Transverse colon (tissue), 4 donors: ENCODE results near the gene TAOK3. TPM values are rescaled to one million over a fixed set of nuclear protein-coding genes. Genes with fewer than 3 reads are reported as not detected.

Experiments used
- DNase-seq: peaks from one replicate; pipeline ENCODE4 v3.0.0-alpha.2; 2019
- H3K27ac ChIP-seq, 4 donors: fragments of 200-600 bp; sonication (generic); 2 replicates each; pipeline ENCODE4 v1.5.1; 2016 to 2018; ENCODE audit warnings: inconsistent platforms in 4 of 4
- H3K27me3 ChIP-seq: fragments of 200-600 bp; sonication (generic); 2 replicates; pipeline ENCODE4 v1.5.1; 2017; ENCODE audit warnings: inconsistent platforms
- H3K36me3 ChIP-seq, 4 donors: fragments of 200-600 bp; sonication (generic); 2 replicates each; pipeline ENCODE4 v1.5.1; 2017 to 2019; ENCODE audit warnings: inconsistent platforms in 4 of 4
- H3K4me1 ChIP-seq, 4 donors: fragments of 200-600 bp; sonication (generic); 2 replicates each; pipeline ENCODE4 v1.5.1; 2017 to 2020; ENCODE audit warnings: inconsistent platforms in 4 of 4
- H3K4me3 ChIP-seq, 4 donors: fragments of 200-600 bp; sonication (generic); 1 replicate in 1 of 4; 2 replicates in 3 of 4; pipeline versions ENCODE4 v1.5.1 to v1.6.1; 2017 to 2019; ENCODE audit warnings: inconsistent platforms in 4 of 4
- H3K9me3 ChIP-seq, 2 donors: fragments of 200-600 bp; sonication (generic); 2 replicates each; pipeline ENCODE4 v1.5.1; 2017 to 2019; ENCODE audit warnings: inconsistent platforms in 2 of 2
- EP300 ChIP-seq: sonication (generic); formaldehyde crosslinking; IDR thresholded peaks from one replicate; pipeline ENCODE4 v1.6.1; 2017; ENCODE audit warnings: antibody characterized with exemption, low read depth
- POLR2A ChIP-seq: fragments of 450-650 bp; IDR thresholded peaks from one replicate; pipeline ENCODE4 v1.6.1; 2016; ENCODE audit warnings: antibody characterized with exemption, mild to moderate bottlenecking, moderate library complexity
- POLR2AphosphoS5 ChIP-seq, 3 donors: sonication (generic); formaldehyde crosslinking; IDR thresholded peaks; one replicate each; pipeline ENCODE4 v1.6.1; 2016; ENCODE audit warnings: antibody characterized with exemption in 3 of 3
- WGBS, 2 donors: methylation state at CpG; one replicate each; pipeline ENCODE4 v1.1.5; 2018; ENCODE audit warnings: low coverage in 1 of 2; 5-methylcytosine and 5-hydroxymethylcytosine counted together
- in situ Hi-C, 4 donors: fragments of 200-750 bp; cut with MboI; loops; one replicate each; pipeline versions ENCODE4 v1.15.0 to v1.15.1; 2017; ENCODE audit warnings: low sequenced_read_pairs in 3 of 4, low pct_ligation_motif_present in 1 of 4, low pct_unique_long_range_greater_than_20kb in 1 of 4
- intact Hi-C: fragments of 100-400 bp; cut with DNase I; formaldehyde crosslinking; loops from one replicate; pipeline ENCODE4 v1.15.1; 2023; ENCODE audit warnings: low total_unique reads
- total RNA-seq, 4 donors: library from RNA; depleted of rRNA; stranded (reverse); fragments of >200 nt; gene quantifications; one replicate each; pipeline ENCODE4 v1.1.0, GENCODE V29; 2016
- TF ChIP-seq, protein P1 (sequence below), 5 experiments: fragments of 200-600 bp in 3 of 5; fragments of 450-650 bp in 2 of 5; sonication (generic) in 3 of 5; IDR thresholded peaks; 1 replicate in 2 of 5; 2 replicates in 3 of 5; pipeline ENCODE4 v1.5.1; 2016 to 2017; ENCODE audit warnings: antibody characterized with exemption in 5 of 5, inconsistent platforms in 3 of 5, mild to moderate bottlenecking in 2 of 5, moderate library complexity in 1 of 5

The TAOK3 gene
- total RNA-seq, 4 donors from 2014 or later = 40.4 to 93.2 (median 79.2) TPM

DNA sequence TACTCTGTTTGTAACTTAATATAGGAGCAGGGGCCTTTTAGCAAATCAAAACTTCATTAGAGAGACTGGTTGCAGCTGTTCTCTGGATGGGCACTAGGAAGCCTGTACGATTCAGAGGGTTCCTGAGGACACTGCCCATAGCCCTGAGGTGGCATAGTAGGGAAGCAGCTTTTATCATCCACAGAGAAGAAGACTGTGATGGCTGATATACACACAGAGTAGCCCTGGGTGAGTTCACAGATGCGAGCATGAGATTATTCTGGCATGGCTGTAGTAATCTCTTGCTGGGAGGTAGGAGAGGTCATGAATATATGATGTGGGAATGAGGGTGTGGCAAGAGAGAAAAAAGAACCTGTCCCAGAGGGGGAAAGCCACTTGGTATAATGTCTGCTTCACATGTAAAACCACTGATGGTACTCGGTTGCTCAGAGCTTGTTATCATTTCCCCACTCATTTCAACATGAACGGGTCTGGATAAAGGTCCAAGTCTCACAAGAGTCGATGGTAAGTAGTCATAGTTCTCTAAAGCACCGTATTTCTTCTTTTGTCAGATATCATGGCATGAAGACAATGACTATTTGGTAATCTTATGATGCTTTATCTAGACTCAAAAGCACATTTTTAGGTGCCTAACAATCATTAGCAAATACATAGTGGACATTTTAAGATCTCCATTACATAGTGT lies 184.8 kb downstream of the TAOK3 start:
- H3K4me3 ChIP-seq = peak overlapping the region in 1 of 4 donors; percentile 11
- peaks cover 3 to 31% (median 7%) of the 10 kb centered on the region in 4 donors for H3K4me1 ChIP-seq
- intact Hi-C loops (no loop called here), in situ Hi-C loops (loop anchor here in 2 of 4 donors (10.0 to 25.0 kb wide), 2 partner anchors 174 to 187 kb away; partner anchors contain the start of genes TAOK3 (in 2 of the 2) and SUDS3 (in 1 of the 2))
- no peak for DNase-seq
- H3K9me3 ChIP-seq = no peaks in the 10 kb centered on the region
- TF ChIP-seq POLR2AphosphoS5 (IDR thresholded peaks at IDR 0.05) (no peak), EP300 (no peak), POLR2A (no peak)
- TF ChIP-seq, protein P1, sequence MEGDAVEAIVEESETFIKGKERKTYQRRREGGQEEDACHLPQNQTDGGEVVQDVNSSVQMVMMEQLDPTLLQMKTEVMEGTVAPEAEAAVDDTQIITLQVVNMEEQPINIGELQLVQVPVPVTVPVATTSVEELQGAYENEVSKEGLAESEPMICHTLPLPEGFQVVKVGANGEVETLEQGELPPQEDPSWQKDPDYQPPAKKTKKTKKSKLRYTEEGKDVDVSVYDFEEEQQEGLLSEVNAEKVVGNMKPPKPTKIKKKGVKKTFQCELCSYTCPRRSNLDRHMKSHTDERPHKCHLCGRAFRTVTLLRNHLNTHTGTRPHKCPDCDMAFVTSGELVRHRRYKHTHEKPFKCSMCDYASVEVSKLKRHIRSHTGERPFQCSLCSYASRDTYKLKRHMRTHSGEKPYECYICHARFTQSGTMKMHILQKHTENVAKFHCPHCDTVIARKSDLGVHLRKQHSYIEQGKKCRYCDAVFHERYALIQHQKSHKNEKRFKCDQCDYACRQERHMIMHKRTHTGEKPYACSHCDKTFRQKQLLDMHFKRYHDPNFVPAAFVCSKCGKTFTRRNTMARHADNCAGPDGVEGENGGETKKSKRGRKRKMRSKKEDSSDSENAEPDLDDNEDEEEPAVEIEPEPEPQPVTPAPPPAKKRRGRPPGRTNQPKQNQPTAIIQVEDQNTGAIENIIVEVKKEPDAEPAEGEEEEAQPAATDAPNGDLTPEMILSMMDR (IDR thresholded peaks at IDR 0.05) = no peak
- WGBS, 2 donors = 68 to 76% methylated on average over 5 to 6 of the region's 6 CpGs
- no peaks in the 10 kb centered on the region for H3K27me3 ChIP-seq
- H3K36me3 ChIP-seq = no peaks in the 10 kb centered on the region
- H3K27ac ChIP-seq = peak overlapping the region in 1 of 4 donors; percentile 82

DNA sequence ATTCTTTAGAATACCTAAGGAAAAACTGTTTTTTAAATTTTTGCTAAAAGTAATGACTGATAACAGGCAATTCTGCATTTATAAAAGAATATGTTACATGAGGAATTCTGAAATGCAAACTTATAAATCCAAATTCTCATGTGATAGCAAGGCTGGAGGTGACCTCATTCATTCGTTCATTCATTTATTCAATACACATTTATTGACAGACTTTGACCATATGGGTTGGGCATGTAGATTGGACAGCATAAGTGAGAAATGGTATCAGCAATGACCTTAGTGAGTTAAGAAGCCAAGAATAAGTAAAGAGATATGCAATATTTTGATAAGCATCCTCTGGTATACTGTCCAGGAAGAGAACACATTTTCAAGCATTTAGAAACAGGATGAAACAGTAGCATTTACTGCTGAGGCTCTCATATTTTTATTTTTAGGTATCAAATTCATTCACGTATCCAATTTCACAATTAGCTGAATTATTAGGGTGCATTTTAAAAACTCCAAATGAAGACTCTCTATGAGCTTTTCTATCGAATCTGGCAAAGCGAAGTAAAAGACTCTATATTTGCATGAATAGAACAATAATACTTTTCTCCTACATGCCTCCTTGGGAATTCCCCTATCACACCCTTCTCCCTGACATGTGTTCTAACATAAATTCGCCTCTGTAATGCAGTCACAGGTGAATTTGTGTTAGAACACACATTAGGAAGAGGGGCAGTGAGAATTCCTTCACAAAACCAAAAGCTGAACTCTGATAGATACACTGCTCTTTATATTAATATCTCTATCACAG lies 186.9 kb downstream of the TAOK3 start:
- in situ Hi-C loops = loop anchor here in 2 of 4 donors (10.0 to 25.0 kb wide), 2 partner anchors 177 to 189 kb away; partner anchors contain the start of genes TAOK3 (in 2 of the 2) and SUDS3 (in 1 of the 2)

DNA sequence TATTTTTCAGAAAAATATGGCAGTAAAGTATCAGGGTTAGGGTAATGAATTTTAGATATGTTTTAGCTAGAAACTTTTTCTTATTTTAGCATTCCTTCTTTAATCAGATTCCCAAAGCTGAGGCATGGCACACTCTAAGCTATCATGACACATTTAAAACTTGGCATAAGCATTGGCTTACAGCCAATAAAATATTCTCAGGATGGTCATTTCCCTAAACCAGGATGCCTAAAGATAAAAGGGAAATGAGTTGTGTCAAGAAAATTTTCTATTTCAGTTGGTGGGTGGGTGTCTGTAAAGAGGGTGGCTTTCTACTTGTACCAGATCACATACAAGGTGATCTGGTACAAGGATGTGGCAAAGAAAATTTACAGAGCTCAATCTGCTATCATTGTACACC lies 189.0 kb downstream of the TAOK3 start:
- no peaks in the 10 kb centered on the region for H3K9me3 ChIP-seq
- no peaks in the 10 kb centered on the region for H3K27me3 ChIP-seq
- H3K36me3 ChIP-seq = peaks cover 0 to 11% (median 5%) of the 10 kb centered on the region in 4 donors
- H3K4me1 ChIP-seq = peaks cover 3 to 39% (median 10%) of the 10 kb centered on the region in 4 donors
- DNase-seq = no peak
- in situ Hi-C loops = loop anchor here (5.0 to 25.0 kb wide), 4 partner anchors 179 to 199 kb away; partner anchors contain the start of genes SUDS3 (in 2 of the 4) and TAOK3 (in 2 of the 4)
- intact Hi-C loops = loop anchor here (5.0 kb wide), 1 partner anchor 194 kb away; the partner anchor contains the start of gene SUDS3
- no peak overlapping the region for H3K27ac ChIP-seq
- TF ChIP-seq EP300 (no peak), POLR2AphosphoS5 (IDR thresholded peaks at IDR 0.05) (no peak), POLR2A (no peak)
- TF ChIP-seq, protein P1 (IDR thresholded peaks at IDR 0.05) = no peak
- no peak overlapping the region for H3K4me3 ChIP-seq

More for the DNA sequence above, 186.9 kb downstream of the TAOK3 start:
- intact Hi-C loops = no loop called here
- Histone ChIP-seq H3K27ac (no peak overlapping the region), H3K4me3 (no peak overlapping the region), H3K27me3 (no peaks in the 10 kb centered on the region), H3K4me1 (peaks cover 3 to 39% (median 10%) of the 10 kb centered on the region in 4 donors), H3K36me3 (peaks cover 0 to 4% (median under 1%) of the 10 kb centered on the region in 4 donors), H3K9me3 (no peaks in the 10 kb centered on the region)
- WGBS, 2 donors = 62 to 68% methylated on average over 5 of the region's 5 CpGs
- no peak for TF ChIP-seq POLR2A
- TF ChIP-seq POLR2AphosphoS5 (IDR thresholded peaks at IDR 0.05) = no peak
- no peak for TF ChIP-seq EP300
- TF ChIP-seq, protein P1 (IDR thresholded peaks at IDR 0.05) = no peak
- DNase-seq = no peak

GRCh38 chr12:118183155-118183554 lies 189.6 kb downstream of the TAOK3 start:
- H3K27me3 ChIP-seq = no peaks in the 10 kb centered on the region
- H3K36me3 ChIP-seq = peaks cover 0 to 11% (median 5%) of the 10 kb centered on the region in 4 donors
- H3K9me3 ChIP-seq = no peaks in the 10 kb centered on the region
- H3K4me1 ChIP-seq = peaks cover 1 to 39% (median 10%) of the 10 kb centered on the region in 4 donors
- in situ Hi-C loops (loop anchor here (5.0 to 25.0 kb wide), 4 partner anchors 179 to 199 kb away; partner anchors contain the start of genes SUDS3 (in 2 of the 4) and TAOK3 (in 2 of the 4)), intact Hi-C loops (loop anchor here (5.0 kb wide), 1 partner anchor 194 kb away; the partner anchor contains the start of gene SUDS3)
- TF ChIP-seq POLR2A (no peak), EP300 (no peak), POLR2AphosphoS5 (IDR thresholded peaks at IDR 0.05) (no peak)
- TF ChIP-seq, protein P1 (IDR thresholded peaks at IDR 0.05) = no peak
- no peak overlapping the region for H3K4me3 ChIP-seq
- no peak overlapping the region for H3K27ac ChIP-seq
- no peak for DNase-seq
